H9 (cell line): ENCODE measurements around the gene DIAPH2. TPM values are rescaled to one million over a fixed set of nuclear protein-coding genes. Genes with fewer than 3 reads are reported as not detected.

Source experiments
- DNase-seq: peaks from one replicate; pipeline ENCODE4 v3.0.0-alpha.2; 2017
- H2AFZ ChIP-seq: one replicate; pipeline ENCODE4 v1.6.1; 2013; ENCODE audit warnings: mild to moderate bottlenecking, low read length, control low read depth, moderate library complexity
- H2AK5ac ChIP-seq: 2 replicates; pipeline ENCODE4 v1.6.1; 2013; ENCODE audit warnings: low read length, control low read depth, mixed read lengths; ENCODE audit not compliant: insufficient read length
- H2BK120ac ChIP-seq: one replicate; pipeline ENCODE4 v1.6.1; 2013; ENCODE audit warnings: low read depth, mild to moderate bottlenecking, low read length, control low read depth, inconsistent platforms; ENCODE audit not compliant: poor library complexity, severe bottlenecking
- H2BK12ac ChIP-seq: 2 replicates; pipeline ENCODE4 v1.6.1; 2013; ENCODE audit warnings: low read length, control low read depth, mixed read lengths, low read depth; ENCODE audit not compliant: insufficient read length
- H2BK15ac ChIP-seq: 2 replicates; pipeline ENCODE4 v1.6.1; 2013; ENCODE audit warnings: low read depth, low read length, control low read depth
- H2BK20ac ChIP-seq: one replicate; pipeline ENCODE4 v1.6.1; 2013; ENCODE audit warnings: low read depth, mild to moderate bottlenecking, low read length, control low read depth, inconsistent platforms; ENCODE audit not compliant: poor library complexity, severe bottlenecking
- H2BK5ac ChIP-seq: 2 replicates; pipeline ENCODE4 v1.6.1; 2013; ENCODE audit warnings: low read length, control low read depth, mixed read lengths; ENCODE audit not compliant: insufficient read length
- H3K14ac ChIP-seq: 2 replicates; pipeline ENCODE4 v1.6.1; 2013; ENCODE audit warnings: low read length, control low read depth; ENCODE audit not compliant: insufficient read depth
- H3K18ac ChIP-seq: 2 replicates; pipeline ENCODE4 v1.6.1; 2013; ENCODE audit warnings: low read depth, mild to moderate bottlenecking, mixed read lengths, low read length, control low read depth; ENCODE audit not compliant: insufficient read length
- H3K23ac ChIP-seq: 2 replicates; pipeline ENCODE4 v1.6.1; 2013; ENCODE audit warnings: low read length, control low read depth, mixed read lengths, low read depth; ENCODE audit not compliant: insufficient read length
- H3K23me2 ChIP-seq: 2 replicates; pipeline ENCODE4 v1.6.1; 2013; ENCODE audit warnings: low read depth, mild to moderate bottlenecking, mixed read lengths, low read length, control low read depth; ENCODE audit not compliant: insufficient read length, poor library complexity, severe bottlenecking
- H3K27ac ChIP-seq: 2 replicates; pipeline ENCODE4 v1.5.1; 2013; ENCODE audit warnings: low read length, control low read depth, mixed read lengths, low read depth; ENCODE audit not compliant: insufficient read length
- H3K27me3 ChIP-seq: 2 replicates; pipeline ENCODE4 v1.6.1; 2013; ENCODE audit warnings: low read length, control low read depth, inconsistent platforms; ENCODE audit not compliant: insufficient read depth
- H3K4ac ChIP-seq: 2 replicates; pipeline ENCODE4 v1.6.1; 2013; ENCODE audit warnings: low read depth, mild to moderate bottlenecking, control low read depth, inconsistent platforms, low read length, moderate library complexity
- H3K4me1 ChIP-seq: 2 replicates; pipeline ENCODE4 v1.6.1; 2013; ENCODE audit warnings: low read length, control low read depth, inconsistent platforms; ENCODE audit not compliant: insufficient read depth
- H3K4me2 ChIP-seq: 2 replicates; pipeline ENCODE4 v1.6.1; 2013; ENCODE audit warnings: low read length, control low read depth, mixed read lengths; ENCODE audit not compliant: insufficient read length, insufficient read depth
- H3K56ac ChIP-seq: 2 replicates; pipeline ENCODE4 v1.6.1; 2013; ENCODE audit warnings: low read depth, mild to moderate bottlenecking, mixed read lengths, low read length, control low read depth; ENCODE audit not compliant: insufficient read length
- H3K79me1 ChIP-seq: 2 replicates; pipeline ENCODE4 v1.6.1; 2013; ENCODE audit warnings: low read depth, mild to moderate bottlenecking, moderate library complexity, low read length, control low read depth, inconsistent platforms; ENCODE audit not compliant: insufficient read depth, poor library complexity, severe bottlenecking
- H3K79me2 ChIP-seq: 2 replicates; pipeline ENCODE4 v1.6.1; 2013; ENCODE audit warnings: low read length, control low read depth, inconsistent platforms; ENCODE audit not compliant: insufficient read depth
- H3K9ac ChIP-seq: 2 replicates; pipeline ENCODE4 v1.6.1; 2013; ENCODE audit warnings: low read length, control low read depth, mixed read lengths; ENCODE audit not compliant: insufficient read length; ENCODE audit errors: extremely low read depth
- H3K9me3 ChIP-seq: one replicate; pipeline ENCODE4 v1.6.1; 2013; ENCODE audit warnings: low read depth, low read length, inconsistent platforms; ENCODE audit not compliant: control insufficient read depth
- H3T11ph ChIP-seq: one replicate; pipeline ENCODE4 v1.6.1; 2013; ENCODE audit warnings: mild to moderate bottlenecking, low read length, control low read depth, inconsistent platforms
- H4K20me1 ChIP-seq: one replicate; pipeline ENCODE4 v1.6.1; 2013; ENCODE audit not compliant: control insufficient read depth, insufficient read length, insufficient read depth
- H4K5ac ChIP-seq: 2 replicates; pipeline ENCODE4 v1.6.1; 2013; ENCODE audit warnings: low read depth, mild to moderate bottlenecking, mixed read lengths, low read length, control low read depth; ENCODE audit not compliant: insufficient read length
- H4K8ac ChIP-seq: replicated peaks from 2 replicates; pipeline ENCODE4 v1.6.1; 2013; ENCODE audit warnings: low read length, control low read depth, mixed read lengths, low read depth; ENCODE audit not compliant: insufficient read length
- H4K91ac ChIP-seq: 2 replicates; pipeline ENCODE4 v1.6.1; 2013; ENCODE audit warnings: low read depth, mild to moderate bottlenecking, moderate library complexity, mixed read lengths, low read length, control low read depth; ENCODE audit not compliant: insufficient read length
- H3K27ac Mint-ChIP-seq, 3 experiments: 2 replicates in 2 of 3; 3 replicates in 1 of 3; pipeline ENCODE4 v1.8.0; 2020 to 2021; ENCODE audit warnings: mixed read lengths in 3 of 3, mild to moderate bottlenecking in 1 of 3, moderate library complexity in 1 of 3
- H3K27me3 Mint-ChIP-seq: 2 replicates; pipeline ENCODE4 v1.8.0; 2021; ENCODE audit warnings: low read depth, mild to moderate bottlenecking, moderate library complexity, mixed read lengths
- H3K36me3 Mint-ChIP-seq, 3 experiments: 2 replicates in 2 of 3; 3 replicates in 1 of 3; pipeline ENCODE4 v1.8.0; 2020 to 2021; ENCODE audit warnings: low read depth in 3 of 3, mixed read lengths in 3 of 3; ENCODE audit not compliant: insufficient read depth in 1 of 3
- H3K4me1 Mint-ChIP-seq, 2 experiments: 2 replicates each; pipeline ENCODE4 v1.8.0; 2020; ENCODE audit warnings: mixed read lengths in 2 of 2
- H3K4me3 Mint-ChIP-seq, 2 experiments: 2 replicates in 1 of 2; 3 replicates in 1 of 2; pipeline ENCODE4 v1.8.0; 2020 to 2021; ENCODE audit warnings: mild to moderate bottlenecking in 2 of 2, mixed read lengths in 2 of 2, moderate library complexity in 1 of 2
- H3K9me3 Mint-ChIP-seq, 2 experiments: 2 replicates in 1 of 2; 3 replicates in 1 of 2; pipeline ENCODE4 v1.8.0; 2020; ENCODE audit warnings: mild to moderate bottlenecking in 2 of 2, mixed read lengths in 2 of 2, moderate library complexity in 1 of 2
- WGBS: extraction: QIAGEN DNeasy Blood & Tissue Kit; methylation state at CpG from one replicate; pipeline ENCODE4 v1.1.7; 2013; ENCODE audit warnings: missing lambda C conversion rate, low lambda C conversion rate, mixed read lengths; ENCODE audit not compliant: insufficient read length; ENCODE audit errors: extremely low coverage; 5-methylcytosine and 5-hydroxymethylcytosine counted together
- total RNA-seq: library from RNA; stranded (reverse); gene quantifications from 2 replicates; pipeline ENCODE4 v1.2.1, GENCODE V29; 2021
- TF ChIP-seq, protein P1 (sequence below): fragments of 200-600 bp; sonication (generic); conservative IDR thresholded peaks from 3 replicates; pipeline ENCODE4 v1.8.0; 2021; ENCODE audit warnings: antibody characterized with exemption, mild to moderate bottlenecking

DIAPH2 gene
- total RNA-seq, 1 experiment from 2014 or later = 45.4 TPM

DNA sequence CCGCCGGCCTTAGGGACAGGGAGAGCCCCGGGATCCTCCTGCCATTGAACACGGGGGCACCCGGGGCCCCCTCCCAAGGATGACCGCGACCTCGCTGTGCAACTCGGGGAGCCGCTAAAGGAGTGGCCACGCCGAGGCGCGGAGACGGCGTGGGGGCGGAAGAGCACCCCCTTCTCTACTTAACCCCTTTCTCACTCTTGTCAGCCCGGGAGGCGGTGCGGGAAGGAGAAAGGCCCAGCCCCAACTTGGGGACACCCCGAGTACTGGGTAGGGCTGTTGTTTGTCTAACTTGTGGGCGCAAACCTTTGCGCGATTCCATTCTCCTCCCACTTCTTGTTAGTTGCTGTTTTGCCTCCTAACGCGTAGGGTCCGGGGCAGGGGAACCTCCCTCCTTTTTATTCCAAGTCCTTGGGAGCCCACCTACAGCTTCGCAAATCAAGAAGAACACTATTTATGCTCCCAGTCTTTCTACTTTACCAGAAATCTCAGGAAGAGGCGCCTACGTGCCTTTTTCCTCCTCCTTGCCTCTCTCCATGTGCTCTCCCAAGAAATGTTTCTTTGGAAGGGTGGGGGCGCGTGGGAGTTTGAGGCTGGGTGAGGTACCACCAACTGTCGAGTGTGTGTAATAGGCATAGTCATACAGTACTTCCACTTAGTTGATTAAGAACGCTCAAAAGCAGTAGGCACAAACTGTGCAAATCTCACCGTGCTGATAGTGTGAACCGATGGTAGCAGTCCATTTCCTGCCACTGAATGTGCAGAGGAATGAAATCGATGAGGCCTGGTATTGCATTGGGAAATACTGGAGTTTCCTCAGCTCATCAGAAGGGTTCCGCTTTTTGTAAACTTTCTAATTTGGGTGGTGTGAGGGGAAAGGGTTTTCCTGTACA lies 813 bp downstream of the DIAPH2 start:
- peak overlapping the region in 1 of 3 experiments; percentile 96; a peak in 2 of 7 replicates for H3K27ac Mint-ChIP-seq
- Histone ChIP-seq H3K4ac (no peak overlapping the region), H2AK5ac (no peak overlapping the region), H4K20me1 (no peaks in the 10 kb centered on the region), H3K18ac (no peak overlapping the region), H4K5ac (no peak overlapping the region), H3K4me2 (peak overlapping the region; percentile 96), H2BK120ac (no peak overlapping the region), H2BK12ac (no peak overlapping the region), H2AFZ (no peak overlapping the region), H4K8ac (no peak overlapping the region), H3K4me1 (peaks cover 4% of the 10 kb centered on the region; the same call in 1 of the 2 replicates), H3T11ph (no peak overlapping the region), H2BK15ac (no peak overlapping the region), H4K91ac (no peak overlapping the region), H3K14ac (peak overlapping the region; percentile 30; the same call in 1 of the 2 replicates), H3K9me3 (no peaks in the 10 kb centered on the region), H3K27ac (no peak overlapping the region), H3K56ac (no peak overlapping the region), H3K23ac (no peak overlapping the region), H3K79me1 (no peaks in the 10 kb centered on the region), H2BK5ac (no peak overlapping the region), H3K23me2 (peaks cover 7% of the 10 kb centered on the region), H3K9ac (peak overlapping the region; percentile 48), H3K79me2 (no peaks in the 10 kb centered on the region), H2BK20ac (no peak overlapping the region), H3K27me3 (no peaks in the 10 kb centered on the region; the same call in 1 of the 2 replicates)
- H3K36me3 Mint-ChIP-seq = peaks cover 0 to 3% (median 0%) of the 10 kb centered on the region in 3 experiments; a peak in 2 of 7 replicates
- peaks cover 25% of the 10 kb centered on the region for H3K27me3 Mint-ChIP-seq
- no peaks in the 10 kb centered on the region for H3K9me3 Mint-ChIP-seq
- peaks cover 42 to 63% of the 10 kb centered on the region in 2 experiments for H3K4me1 Mint-ChIP-seq
- H3K4me3 Mint-ChIP-seq = peak overlapping the region; percentile 94 to 96
- TF ChIP-seq, protein P1, sequence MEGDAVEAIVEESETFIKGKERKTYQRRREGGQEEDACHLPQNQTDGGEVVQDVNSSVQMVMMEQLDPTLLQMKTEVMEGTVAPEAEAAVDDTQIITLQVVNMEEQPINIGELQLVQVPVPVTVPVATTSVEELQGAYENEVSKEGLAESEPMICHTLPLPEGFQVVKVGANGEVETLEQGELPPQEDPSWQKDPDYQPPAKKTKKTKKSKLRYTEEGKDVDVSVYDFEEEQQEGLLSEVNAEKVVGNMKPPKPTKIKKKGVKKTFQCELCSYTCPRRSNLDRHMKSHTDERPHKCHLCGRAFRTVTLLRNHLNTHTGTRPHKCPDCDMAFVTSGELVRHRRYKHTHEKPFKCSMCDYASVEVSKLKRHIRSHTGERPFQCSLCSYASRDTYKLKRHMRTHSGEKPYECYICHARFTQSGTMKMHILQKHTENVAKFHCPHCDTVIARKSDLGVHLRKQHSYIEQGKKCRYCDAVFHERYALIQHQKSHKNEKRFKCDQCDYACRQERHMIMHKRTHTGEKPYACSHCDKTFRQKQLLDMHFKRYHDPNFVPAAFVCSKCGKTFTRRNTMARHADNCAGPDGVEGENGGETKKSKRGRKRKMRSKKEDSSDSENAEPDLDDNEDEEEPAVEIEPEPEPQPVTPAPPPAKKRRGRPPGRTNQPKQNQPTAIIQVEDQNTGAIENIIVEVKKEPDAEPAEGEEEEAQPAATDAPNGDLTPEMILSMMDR = no peak
- peak; percentile 33 for DNase-seq
- no CpG with 5 or more reads among the region's 38 CpGs for WGBS
